ENCODE measurements around the gene ADAMTS7.

DNA sequence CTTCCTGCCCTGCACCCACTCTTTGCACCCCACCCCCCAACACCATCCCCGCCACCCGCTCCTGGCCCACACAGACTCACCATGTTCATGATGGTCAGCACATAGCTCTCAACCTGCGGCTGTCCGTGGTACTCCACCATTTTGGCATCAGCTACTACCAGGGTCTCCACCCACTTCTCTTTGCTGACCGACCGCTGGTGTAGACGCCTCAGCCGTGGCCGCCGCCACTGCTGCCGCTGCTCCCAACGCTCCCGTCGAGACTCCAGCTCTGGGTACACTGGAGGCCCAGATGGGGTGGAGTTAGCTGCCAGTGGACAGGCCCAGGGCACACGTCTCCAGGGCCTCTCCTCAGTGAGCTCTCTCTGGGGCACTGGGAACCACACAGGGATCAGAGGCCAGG, 14.8 kb downstream of the ADAMTS7 start:
- TF ChIP-seq, protein P1, sequence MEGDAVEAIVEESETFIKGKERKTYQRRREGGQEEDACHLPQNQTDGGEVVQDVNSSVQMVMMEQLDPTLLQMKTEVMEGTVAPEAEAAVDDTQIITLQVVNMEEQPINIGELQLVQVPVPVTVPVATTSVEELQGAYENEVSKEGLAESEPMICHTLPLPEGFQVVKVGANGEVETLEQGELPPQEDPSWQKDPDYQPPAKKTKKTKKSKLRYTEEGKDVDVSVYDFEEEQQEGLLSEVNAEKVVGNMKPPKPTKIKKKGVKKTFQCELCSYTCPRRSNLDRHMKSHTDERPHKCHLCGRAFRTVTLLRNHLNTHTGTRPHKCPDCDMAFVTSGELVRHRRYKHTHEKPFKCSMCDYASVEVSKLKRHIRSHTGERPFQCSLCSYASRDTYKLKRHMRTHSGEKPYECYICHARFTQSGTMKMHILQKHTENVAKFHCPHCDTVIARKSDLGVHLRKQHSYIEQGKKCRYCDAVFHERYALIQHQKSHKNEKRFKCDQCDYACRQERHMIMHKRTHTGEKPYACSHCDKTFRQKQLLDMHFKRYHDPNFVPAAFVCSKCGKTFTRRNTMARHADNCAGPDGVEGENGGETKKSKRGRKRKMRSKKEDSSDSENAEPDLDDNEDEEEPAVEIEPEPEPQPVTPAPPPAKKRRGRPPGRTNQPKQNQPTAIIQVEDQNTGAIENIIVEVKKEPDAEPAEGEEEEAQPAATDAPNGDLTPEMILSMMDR (IDR thresholded peaks at IDR 0.05), result no peak
- TF ChIP-seq EZH2 (IDR thresholded peaks at IDR 0.05; ENCODE audit: borderline replicate concordance, insufficient read depth, low read depth, low read length, poor library complexity, severe bottlenecking), result no peak

All from B cell (primary cell).